IPS-20b (cell line): ENCODE data around the gene CABLES2.
"Not testable (repeated sequence)": the region's sequence is repeated elsewhere in the genome, so short reads cannot be mapped to it uniquely, and the experiment has no call there.

Experiments
- H3K27ac ChIP-seq: one replicate; pipeline ENCODE4 v1.5.1; 2013; ENCODE audit warnings: low read length
- H3K27me3 ChIP-seq: 2 replicates; pipeline ENCODE4 v1.6.1; 2013; ENCODE audit warnings: mild to moderate bottlenecking, low read length, inconsistent platforms; ENCODE audit not compliant: insufficient read depth
- H3K36me3 ChIP-seq: 2 replicates; pipeline ENCODE4 v1.6.1; 2013; ENCODE audit warnings: low read depth, mild to moderate bottlenecking, inconsistent platforms, low read length, moderate library complexity; ENCODE audit not compliant: insufficient read depth
- H3K4me1 ChIP-seq: 2 replicates; pipeline ENCODE4 v1.6.1; 2013; ENCODE audit warnings: mild to moderate bottlenecking, control low read depth, inconsistent platforms, low read length, moderate library complexity; ENCODE audit not compliant: insufficient read depth
- H3K4me3 ChIP-seq: 2 replicates; pipeline ENCODE4 v1.5.1; 2013; ENCODE audit warnings: mild to moderate bottlenecking, low read length, inconsistent platforms
- H3K9ac ChIP-seq: 2 replicates; pipeline ENCODE4 v1.6.1; 2013; ENCODE audit warnings: low read depth, mild to moderate bottlenecking, inconsistent platforms, low read length, moderate library complexity
- H3K9me3 ChIP-seq: 2 replicates; pipeline ENCODE4 v1.6.1; 2013; ENCODE audit warnings: mild to moderate bottlenecking, low read depth, low read length, inconsistent platforms; ENCODE audit not compliant: insufficient read depth

The CABLES2 gene

GRCh38 chr20:62430866-62431447 lies 23.9 kb upstream of the CABLES2 start:
- no peak overlapping the region for H3K4me3 ChIP-seq
- no peaks in the 10 kb centered on the region for H3K36me3 ChIP-seq
- H3K27me3 ChIP-seq = peaks cover 4% of the 10 kb centered on the region
- H3K4me1 ChIP-seq = peaks cover 5% of the 10 kb centered on the region; the same call in 1 of the 2 replicates
- no peak overlapping the region for H3K9ac ChIP-seq
- no peaks in the 10 kb centered on the region for H3K9me3 ChIP-seq
- H3K27ac ChIP-seq = no peak overlapping the region

- Histone ChIP-seq H3K4me3 (no peak overlapping the region), H3K9me3 (no peaks in the 10 kb centered on the region), H3K27ac (no peak overlapping the region), H3K4me1 (peaks cover 5% of the 10 kb centered on the region; the same call in 1 of the 2 replicates), H3K27me3 (peaks cover 4% of the 10 kb centered on the region), H3K9ac (no peak overlapping the region), H3K36me3 (no peaks in the 10 kb centered on the region)
Observed at GRCh38 chr20:62430311-62430853, 23.3 kb upstream of the CABLES2 start.

- no peak overlapping the region for H3K9ac ChIP-seq
- no peak overlapping the region for H3K27ac ChIP-seq
- H3K9me3 ChIP-seq = no peaks in the 10 kb centered on the region
- H3K27me3 ChIP-seq = no peaks in the 10 kb centered on the region; the same call in 1 of the 2 replicates
- no peak overlapping the region for H3K4me3 ChIP-seq
- no peaks in the 10 kb centered on the region for H3K36me3 ChIP-seq
- H3K4me1 ChIP-seq = peaks cover 5% of the 10 kb centered on the region; the same call in 1 of the 2 replicates
Observed at GRCh38 chr20:62429455-62430310, 22.6 kb upstream of the CABLES2 start.

GRCh38 chr20:62428396-62429295 lies 21.6 kb upstream of the CABLES2 start:
- no peak overlapping the region for H3K4me3 ChIP-seq
- H3K9me3 ChIP-seq = no peaks in the 10 kb centered on the region
- H3K9ac ChIP-seq = no peak overlapping the region
- H3K27me3 ChIP-seq = no peaks in the 10 kb centered on the region; the same call in 1 of the 2 replicates
- no peaks in the 10 kb centered on the region for H3K36me3 ChIP-seq
- H3K4me1 ChIP-seq = peaks cover 5% of the 10 kb centered on the region; the same call in 1 of the 2 replicates
- no peak overlapping the region for H3K27ac ChIP-seq

- no peak overlapping the region for H3K9ac ChIP-seq
- no peaks in the 10 kb centered on the region for H3K36me3 ChIP-seq
- H3K27me3 ChIP-seq = no peaks in the 10 kb centered on the region; the same call in 1 of the 2 replicates
- peaks cover 5% of the 10 kb centered on the region; the same call in 1 of the 2 replicates for H3K4me1 ChIP-seq
- H3K27ac ChIP-seq = no peak overlapping the region
- H3K4me3 ChIP-seq = no peak overlapping the region
- no peaks in the 10 kb centered on the region for H3K9me3 ChIP-seq
Observed at GRCh38 chr20:62428002-62428372, 20.9 kb upstream of the CABLES2 start.

- Histone ChIP-seq H3K4me3 (peak within 1 kb of the TSS; percentile 28; the same call in 1 of the 2 replicates), H3K27me3 (no peaks in the 10 kb centered on the region; the same call in 1 of the 2 replicates), H3K36me3 (no peaks in the 10 kb centered on the region), H3K9me3 (no peaks in the 10 kb centered on the region), H3K27ac (no peak within 1 kb of the TSS), H3K9ac (peak within 1 kb of the TSS; percentile 50; the same call in 1 of the 2 replicates), H3K4me1 (peaks cover 5% of the 10 kb centered on the region; the same call in 1 of the 2 replicates)
Observed at GRCh38 chr20:62427172-62428001, 20.3 kb upstream of the CABLES2 start, which contains the start of gene RBBP8NL. RBBP8NL (minus strand) TSS chr20:62427539; CDS start chr20:62419647, 7,892 bp downstream.

- Histone ChIP-seq H3K9ac (peak overlapping the region; percentile 50; the same call in 1 of the 2 replicates), H3K27ac (no peak overlapping the region), H3K36me3 (no peaks in the 10 kb centered on the region), H3K27me3 (no peaks in the 10 kb centered on the region; the same call in 1 of the 2 replicates), H3K4me1 (peaks cover 5% of the 10 kb centered on the region; the same call in 1 of the 2 replicates), H3K9me3 (no peaks in the 10 kb centered on the region), H3K4me3 (peak overlapping the region; percentile 28; the same call in 1 of the 2 replicates)
Observed at GRCh38 chr20:62426699-62427131, 19.6 kb upstream of the CABLES2 start.

- not testable (repeated sequence) for H3K9ac ChIP-seq, H3K36me3 ChIP-seq, H3K27me3 ChIP-seq, H3K9me3 ChIP-seq, H3K27ac ChIP-seq, H3K4me1 ChIP-seq, H3K4me3 ChIP-seq
Observed at GRCh38 chr20:62426059-62426348, 18.9 kb upstream of the CABLES2 start.

- Histone ChIP-seq H3K36me3 (no peaks in the 10 kb centered on the region), H3K4me3 (no peak overlapping the region), H3K9ac (no peak overlapping the region), H3K9me3 (no peaks in the 10 kb centered on the region), H3K27me3 (no peaks in the 10 kb centered on the region), H3K27ac (no peak overlapping the region), H3K4me1 (no peaks in the 10 kb centered on the region; the same call in 1 of the 2 replicates)
Observed at GRCh38 chr20:62425281-62426058, 18.4 kb upstream of the CABLES2 start.
